ENCODE data around the gene RAP2A. TPM values are rescaled to one million over a fixed set of nuclear protein-coding genes. Genes with fewer than 3 reads are reported as not detected.

Gene RAP2A
- total RNA-seq, 1 donor from 2014 or later, result 70.9 TPM

DNA sequence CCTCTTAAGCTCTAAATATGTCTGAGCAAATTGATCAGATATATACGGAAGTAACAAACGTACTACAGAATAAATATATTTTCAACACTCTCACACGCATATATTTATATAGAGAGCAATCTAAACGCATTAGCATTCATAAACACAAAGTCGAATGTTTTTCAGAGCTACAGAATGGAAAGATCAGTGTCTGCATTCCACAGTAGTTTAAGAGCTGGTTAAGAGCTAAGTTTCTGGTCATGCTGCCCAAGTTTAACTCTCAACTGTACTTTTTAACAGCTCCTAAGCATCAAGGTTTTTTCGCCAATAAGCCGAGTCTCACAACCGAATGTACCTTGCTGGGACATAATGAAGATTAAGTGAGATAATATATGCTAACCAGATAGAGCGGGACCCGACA, 36.7 kb upstream of the RAP2A start:
- H3K36me3 ChIP-seq, result peaks cover 5% of the 10 kb centered on the region
- no peaks in the 10 kb centered on the region for H3K27me3 ChIP-seq
- no peak overlapping the region for H2AFZ ChIP-seq (replicated peaks)
- Mint-ChIP-seq H3K27ac (no peak overlapping the region), H3K4me1 (no peaks in the 10 kb centered on the region), H3K9me3 (no peaks in the 10 kb centered on the region), H3K36me3 (no peaks in the 10 kb centered on the region), H3K27me3 (ENCODE audit: insufficient read depth, low read depth) (peaks cover 2% of the 10 kb centered on the region), H3K4me3 (no peak overlapping the region)
- no peak overlapping the region for H3K27ac ChIP-seq
- no peak overlapping the region for H3K9ac ChIP-seq
- DNase-seq (ENCODE audit: low spot score), result no peak
- H3K4me3 ChIP-seq, result no peak overlapping the region
- H4K20me1 ChIP-seq (ENCODE audit: low read depth), result no peaks in the 10 kb centered on the region
- H3K4me1 ChIP-seq, result no peaks in the 10 kb centered on the region
- H3K79me2 ChIP-seq (ENCODE audit: low read depth), result no peaks in the 10 kb centered on the region
- H3F3A ChIP-seq (ENCODE audit: low read depth), result no peaks in the 10 kb centered on the region
- TF ChIP-seq EZH2phosphoT487 (IDR thresholded peaks at IDR 0.05), result no peak
- TF ChIP-seq, protein P1, sequence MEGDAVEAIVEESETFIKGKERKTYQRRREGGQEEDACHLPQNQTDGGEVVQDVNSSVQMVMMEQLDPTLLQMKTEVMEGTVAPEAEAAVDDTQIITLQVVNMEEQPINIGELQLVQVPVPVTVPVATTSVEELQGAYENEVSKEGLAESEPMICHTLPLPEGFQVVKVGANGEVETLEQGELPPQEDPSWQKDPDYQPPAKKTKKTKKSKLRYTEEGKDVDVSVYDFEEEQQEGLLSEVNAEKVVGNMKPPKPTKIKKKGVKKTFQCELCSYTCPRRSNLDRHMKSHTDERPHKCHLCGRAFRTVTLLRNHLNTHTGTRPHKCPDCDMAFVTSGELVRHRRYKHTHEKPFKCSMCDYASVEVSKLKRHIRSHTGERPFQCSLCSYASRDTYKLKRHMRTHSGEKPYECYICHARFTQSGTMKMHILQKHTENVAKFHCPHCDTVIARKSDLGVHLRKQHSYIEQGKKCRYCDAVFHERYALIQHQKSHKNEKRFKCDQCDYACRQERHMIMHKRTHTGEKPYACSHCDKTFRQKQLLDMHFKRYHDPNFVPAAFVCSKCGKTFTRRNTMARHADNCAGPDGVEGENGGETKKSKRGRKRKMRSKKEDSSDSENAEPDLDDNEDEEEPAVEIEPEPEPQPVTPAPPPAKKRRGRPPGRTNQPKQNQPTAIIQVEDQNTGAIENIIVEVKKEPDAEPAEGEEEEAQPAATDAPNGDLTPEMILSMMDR (IDR thresholded peaks at IDR 0.05), result no peak
- no peak for TF ChIP-seq EZH2 (IDR thresholded peaks at IDR 0.05)
- H3K9me3 ChIP-seq (ENCODE audit: low read depth), result no peaks in the 10 kb centered on the region
- no peak overlapping the region for H3K4me2 ChIP-seq

DNA sequence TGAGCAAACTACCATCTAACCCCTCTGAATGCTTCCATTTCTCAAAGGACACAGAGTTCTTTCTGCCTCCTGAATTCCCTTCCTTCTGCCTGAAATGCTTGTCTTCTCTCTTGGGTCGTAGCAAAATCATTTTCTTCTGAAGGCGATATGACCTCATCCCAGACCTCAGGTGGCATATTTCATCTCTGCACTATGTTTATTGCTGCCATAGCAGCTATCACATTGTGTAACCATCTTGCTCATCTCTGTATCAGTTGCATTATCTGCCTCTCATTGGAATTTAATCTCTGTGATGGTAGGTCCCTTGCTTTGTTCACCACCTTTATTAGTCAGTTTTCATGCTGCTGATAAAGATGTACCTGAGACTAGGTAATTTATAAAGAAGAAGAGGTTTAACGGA, 32.5 kb upstream of the RAP2A start:
- no peaks in the 10 kb centered on the region for H4K20me1 ChIP-seq (ENCODE audit: low read depth)
- H3K4me3 ChIP-seq, result no peak overlapping the region
- H3K4me3 Mint-ChIP-seq, result no peak overlapping the region
- H3K27ac Mint-ChIP-seq, result no peak overlapping the region
- no peaks in the 10 kb centered on the region for H3K4me1 ChIP-seq
- H3K9me3 Mint-ChIP-seq, result no peaks in the 10 kb centered on the region
- no peak overlapping the region for H3K9ac ChIP-seq
- no peak for TF ChIP-seq EZH2phosphoT487 (IDR thresholded peaks at IDR 0.05)
- TF ChIP-seq EZH2 (IDR thresholded peaks at IDR 0.05), result no peak
- TF ChIP-seq, protein P1 (IDR thresholded peaks at IDR 0.05), result no peak
- no peak overlapping the region for H2AFZ ChIP-seq (replicated peaks)
- no peaks in the 10 kb centered on the region for H3K36me3 ChIP-seq
- H3K79me2 ChIP-seq (ENCODE audit: low read depth), result no peaks in the 10 kb centered on the region
- H3K36me3 Mint-ChIP-seq, result no peaks in the 10 kb centered on the region
- H3K9me3 ChIP-seq (ENCODE audit: low read depth), result no peaks in the 10 kb centered on the region
- no peaks in the 10 kb centered on the region for H3F3A ChIP-seq (ENCODE audit: low read depth)
- H3K27ac ChIP-seq, result no peak overlapping the region
- H3K27me3 Mint-ChIP-seq (ENCODE audit: insufficient read depth, low read depth), result peaks cover 2% of the 10 kb centered on the region
- no peak overlapping the region for H3K4me2 ChIP-seq
- DNase-seq (ENCODE audit: low spot score), result no peak
- H3K4me1 Mint-ChIP-seq, result no peaks in the 10 kb centered on the region
- no peaks in the 10 kb centered on the region for H3K27me3 ChIP-seq

DNA sequence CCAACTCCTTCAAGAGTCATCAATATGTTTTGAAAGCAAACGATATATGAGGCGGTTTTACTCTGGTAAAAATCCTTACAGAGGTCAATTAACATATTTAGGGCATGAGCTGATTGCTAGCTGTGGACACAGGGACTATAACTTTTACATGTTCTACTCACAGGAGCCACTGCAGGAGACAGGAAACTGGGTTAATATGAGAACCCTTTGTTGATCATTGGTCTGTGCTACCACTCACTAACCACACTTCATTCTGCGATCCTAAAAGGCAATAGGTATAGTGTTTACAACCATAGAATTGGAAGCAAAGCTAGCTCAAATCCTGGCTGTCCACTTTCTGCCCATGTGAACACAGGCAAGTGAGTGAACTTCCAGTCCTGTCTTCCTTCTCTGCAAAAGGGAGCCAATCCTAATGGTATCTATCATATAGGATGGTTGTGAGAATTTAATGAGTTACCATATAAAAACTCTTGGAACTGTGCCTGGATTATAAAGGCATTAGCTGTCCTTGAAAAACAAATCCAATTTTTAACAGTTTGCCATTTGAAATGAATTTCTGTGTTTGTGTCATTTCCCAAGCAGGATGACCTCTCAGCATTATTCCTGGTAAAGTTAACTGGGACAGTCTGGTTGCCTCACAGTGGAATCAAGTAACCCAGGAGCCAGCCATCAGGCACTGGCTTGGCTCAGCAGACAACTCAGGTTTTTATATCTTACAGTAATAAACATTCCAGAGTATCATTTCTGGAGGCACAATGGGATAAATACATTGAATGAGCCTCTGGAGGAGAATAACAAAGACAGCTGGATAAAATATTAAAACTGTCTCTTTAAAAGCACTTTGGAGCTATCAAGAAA, 29.8 kb upstream of the RAP2A start:
- no peaks in the 10 kb centered on the region for H3K36me3 Mint-ChIP-seq

More for the DNA sequence above, 29.8 kb upstream of the RAP2A start:
- no peaks in the 10 kb centered on the region for H3K79me2 ChIP-seq (ENCODE audit: low read depth)
- H3K9me3 ChIP-seq (ENCODE audit: low read depth), result no peaks in the 10 kb centered on the region
- H4K20me1 ChIP-seq (ENCODE audit: low read depth), result no peaks in the 10 kb centered on the region
- DNase-seq (ENCODE audit: low spot score), result no peak
- no peaks in the 10 kb centered on the region for H3K27me3 ChIP-seq
- H3K4me3 ChIP-seq, result no peak overlapping the region
- H3K4me3 Mint-ChIP-seq, result no peak overlapping the region
- H3K9me3 Mint-ChIP-seq, result no peaks in the 10 kb centered on the region
- H3K4me2 ChIP-seq, result no peak overlapping the region
- H3K36me3 ChIP-seq, result no peaks in the 10 kb centered on the region
- H3K27ac Mint-ChIP-seq, result no peak overlapping the region
- no peaks in the 10 kb centered on the region for H3K4me1 ChIP-seq
- H3K4me1 Mint-ChIP-seq, result no peaks in the 10 kb centered on the region
- no peak overlapping the region for H2AFZ ChIP-seq (replicated peaks)
- TF ChIP-seq EZH2 (IDR thresholded peaks at IDR 0.05) (no peak), EZH2phosphoT487 (IDR thresholded peaks at IDR 0.05) (no peak)
- TF ChIP-seq, protein P1 (IDR thresholded peaks at IDR 0.05), result no peak
- H3K27ac ChIP-seq, result no peak overlapping the region
- peaks cover 2% of the 10 kb centered on the region for H3K27me3 Mint-ChIP-seq (ENCODE audit: insufficient read depth, low read depth)
- H3F3A ChIP-seq (ENCODE audit: low read depth), result no peaks in the 10 kb centered on the region
- no peak overlapping the region for H3K9ac ChIP-seq

Data from neural progenitor cell (in vitro differentiated cells).